ENCODE data around the gene DMRT3.
A peak's percentile ranks its signal among the peaks of the same experiment; 100 is the strongest.
"Not testable (repeated sequence)": the region's sequence is repeated elsewhere in the genome, so short reads cannot be mapped to it uniquely, and the experiment has no call there.

DMRT3 gene

GRCh38 chr9:981491-981898 lies 5.0 kb downstream of the DMRT3 start:
- Histone ChIP-seq H3K4me3 (ENCODE audit: severe bottlenecking) (no peak overlapping the region), H3K4me1 (ENCODE audit: insufficient read depth, poor library complexity, severe bottlenecking) (no peaks in the 10 kb centered on the region), H3K27me3 (ENCODE audit: insufficient read depth, poor library complexity, severe bottlenecking) (peaks cover 95% of the 10 kb centered on the region), H3K9me3 (ENCODE audit: severe bottlenecking) (no peaks in the 10 kb centered on the region), H3K36me3 (ENCODE audit: low read depth) (no peaks in the 10 kb centered on the region), H3K27ac (ENCODE audit: poor library complexity, severe bottlenecking) (no peak overlapping the region)
- ATAC-seq (ENCODE audit: low read depth) (no peak), DNase-seq (ENCODE audit: low spot score) (no peak)
- no peak for TF ChIP-seq CTCF (IDR thresholded peaks at IDR 0.05; ENCODE audit: poor library complexity, severe bottlenecking)

DNA sequence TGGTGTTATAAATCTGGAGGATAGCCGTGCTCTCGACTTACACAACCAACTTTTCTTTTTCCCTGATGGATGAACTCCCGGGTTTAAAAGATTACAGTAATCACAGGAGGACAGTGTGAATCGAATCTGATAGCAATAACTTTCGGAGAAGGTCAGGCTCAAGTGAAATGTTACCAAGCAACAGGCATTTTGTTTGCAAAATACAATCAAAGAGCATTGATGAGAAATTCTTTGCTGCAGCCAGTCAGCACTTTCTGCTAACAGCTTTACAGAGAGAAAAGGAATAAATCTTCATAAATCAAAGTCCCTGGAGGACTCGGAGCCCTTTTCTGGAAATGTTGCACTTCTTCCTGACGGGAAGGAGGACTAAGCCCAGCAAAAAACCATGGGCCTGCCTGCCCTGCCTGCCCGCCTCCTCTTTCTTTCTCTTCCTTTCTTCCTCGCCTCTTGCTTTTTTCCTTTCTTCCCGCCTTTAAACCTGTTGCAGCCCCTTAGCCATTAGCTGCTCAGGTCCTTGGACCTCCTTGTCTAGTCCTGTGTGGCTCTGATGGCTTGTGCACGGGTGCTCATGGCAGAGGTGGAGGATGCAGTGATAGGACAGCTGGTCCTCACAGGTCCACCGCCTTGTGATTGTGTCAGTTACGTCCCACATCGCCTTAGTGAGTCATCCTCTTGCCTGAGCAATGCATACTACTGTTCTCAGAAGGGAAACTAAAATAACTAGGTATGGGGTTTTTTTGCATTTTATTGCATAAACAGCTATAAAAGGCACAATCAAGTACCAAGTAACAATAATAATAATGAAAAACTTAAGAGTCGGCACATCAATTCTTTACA lies 6.2 kb downstream of the DMRT3 start:
- Histone ChIP-seq H3K9me3 (ENCODE audit: severe bottlenecking) (no peaks in the 10 kb centered on the region), H3K4me3 (ENCODE audit: severe bottlenecking) (no peak overlapping the region), H3K36me3 (ENCODE audit: low read depth) (no peaks in the 10 kb centered on the region), H3K27ac (ENCODE audit: poor library complexity, severe bottlenecking) (no peak overlapping the region), H3K4me1 (ENCODE audit: insufficient read depth, poor library complexity, severe bottlenecking) (no peaks in the 10 kb centered on the region), H3K27me3 (ENCODE audit: insufficient read depth, poor library complexity, severe bottlenecking) (peaks cover 86% of the 10 kb centered on the region)
- no peak for TF ChIP-seq CTCF (IDR thresholded peaks at IDR 0.05; ENCODE audit: poor library complexity, severe bottlenecking)
- peak; percentile 50; the same call in 1 of the 3 replicates for ATAC-seq (ENCODE audit: low read depth)
- no peak for DNase-seq (ENCODE audit: low spot score)

GRCh38 chr9:994005-994404 lies 17.6 kb downstream of the DMRT3 start:
- Histone ChIP-seq H3K36me3 (ENCODE audit: low read depth) (no peaks in the 10 kb centered on the region), H3K4me3 (ENCODE audit: severe bottlenecking) (no peak overlapping the region), H3K4me1 (ENCODE audit: insufficient read depth, poor library complexity, severe bottlenecking) (no peaks in the 10 kb centered on the region), H3K27ac (ENCODE audit: poor library complexity, severe bottlenecking) (no peak overlapping the region), H3K9me3 (ENCODE audit: severe bottlenecking) (no peaks in the 10 kb centered on the region), H3K27me3 (ENCODE audit: insufficient read depth, poor library complexity, severe bottlenecking) (peaks cover 13% of the 10 kb centered on the region)
- DNase-seq (ENCODE audit: low spot score) (no peak), ATAC-seq (ENCODE audit: low read depth) (no peak)
- TF ChIP-seq CTCF (IDR thresholded peaks at IDR 0.05; ENCODE audit: poor library complexity, severe bottlenecking), result no peak

DNA sequence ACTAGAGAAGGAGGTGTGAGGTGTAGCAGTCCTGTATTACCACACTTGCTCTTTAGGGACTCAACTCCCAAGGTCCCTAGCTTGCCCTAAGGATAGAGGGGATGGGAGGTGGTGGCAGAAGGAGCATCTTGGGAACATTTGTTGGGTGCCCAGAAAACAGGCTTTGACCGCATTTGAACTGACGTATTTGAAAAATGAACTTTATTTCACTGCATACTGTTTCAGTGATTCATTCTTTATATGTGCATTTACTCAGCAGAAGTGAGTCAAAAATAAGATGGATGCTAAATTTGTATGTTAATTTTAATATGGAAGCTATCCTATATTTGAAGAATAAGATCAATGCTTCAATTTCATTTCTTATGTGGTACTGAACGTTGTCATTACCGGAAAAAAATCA lies 18.7 kb downstream of the DMRT3 start:
- no peak overlapping the region for H3K27ac ChIP-seq (ENCODE audit: poor library complexity, severe bottlenecking)
- TF ChIP-seq CTCF (IDR thresholded peaks at IDR 0.05; ENCODE audit: poor library complexity, severe bottlenecking), result no peak
- H3K27me3 ChIP-seq (ENCODE audit: insufficient read depth, poor library complexity, severe bottlenecking), result peaks cover 5% of the 10 kb centered on the region
- ATAC-seq (ENCODE audit: low read depth), result peak; percentile 35; the same call in 2 of the 3 replicates
- H3K9me3 ChIP-seq (ENCODE audit: severe bottlenecking), result no peaks in the 10 kb centered on the region
- DNase-seq (ENCODE audit: low spot score), result no peak
- H3K4me3 ChIP-seq (ENCODE audit: severe bottlenecking), result no peak overlapping the region
- H3K36me3 ChIP-seq (ENCODE audit: low read depth), result no peaks in the 10 kb centered on the region
- no peaks in the 10 kb centered on the region for H3K4me1 ChIP-seq (ENCODE audit: insufficient read depth, poor library complexity, severe bottlenecking)

DNA sequence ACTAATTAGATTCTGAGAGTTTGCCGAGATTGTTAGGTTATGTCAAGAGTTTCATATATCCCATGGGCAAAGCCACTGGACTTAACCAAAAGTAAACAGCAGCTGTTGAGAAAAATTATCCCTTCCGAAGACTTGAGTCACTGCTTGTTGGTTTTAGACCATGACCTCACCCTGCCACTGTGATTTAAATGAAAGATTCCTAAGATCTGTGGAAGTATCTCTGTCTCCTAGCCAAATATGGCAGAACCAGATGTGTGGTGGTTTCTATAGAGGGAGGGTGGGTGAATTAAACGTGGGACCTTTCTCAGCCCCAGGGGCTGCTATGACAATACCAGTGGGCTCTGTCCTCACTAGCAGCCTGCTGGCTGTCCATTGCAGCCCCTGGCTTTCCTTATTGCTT lies 19.3 kb downstream of the DMRT3 start:
- Histone ChIP-seq H3K27ac (ENCODE audit: poor library complexity, severe bottlenecking) (no peak overlapping the region), H3K36me3 (ENCODE audit: low read depth) (no peaks in the 10 kb centered on the region), H3K4me1 (ENCODE audit: insufficient read depth, poor library complexity, severe bottlenecking) (no peaks in the 10 kb centered on the region), H3K27me3 (ENCODE audit: insufficient read depth, poor library complexity, severe bottlenecking) (peaks cover 5% of the 10 kb centered on the region), H3K4me3 (ENCODE audit: severe bottlenecking) (no peak overlapping the region), H3K9me3 (ENCODE audit: severe bottlenecking) (no peaks in the 10 kb centered on the region)
- no peak for TF ChIP-seq CTCF (IDR thresholded peaks at IDR 0.05; ENCODE audit: poor library complexity, severe bottlenecking)
- ATAC-seq (ENCODE audit: low read depth) (peak; percentile 78), DNase-seq (ENCODE audit: low spot score) (no peak)

- not testable (repeated sequence) for H3K4me3 ChIP-seq (ENCODE audit: severe bottlenecking); H3K36me3 ChIP-seq (ENCODE audit: low read depth); DNase-seq (ENCODE audit: low spot score); H3K27me3 ChIP-seq (ENCODE audit: insufficient read depth, poor library complexity, severe bottlenecking); H3K4me1 ChIP-seq (ENCODE audit: insufficient read depth, poor library complexity, severe bottlenecking); ATAC-seq (ENCODE audit: low read depth); H3K9me3 ChIP-seq (ENCODE audit: severe bottlenecking); H3K27ac ChIP-seq (ENCODE audit: poor library complexity, severe bottlenecking)
Measured at GRCh38 chr9:998299-999110, 22.1 kb downstream of the DMRT3 start.
